ENCODE data around the gene TUBGCP2.
A peak's percentile ranks its signal among the peaks of the same experiment; 100 is the strongest.

TUBGCP2 gene

GRCh38 chr10:133308421-133309099 is at the start of gene TUBGCP2, which contains the start of gene ZNF511:
Gene TUBGCP2 (minus strand): TSS chr10:133308872. CDS start chr10:133302941, 5,931 bp downstream.
Gene ZNF511 (plus strand): TSS chr10:133308914. CDS start chr10:133308944, 30 bp downstream.
- DNase-seq (ENCODE audit: low spot score), result peak; percentile 85

GRCh38 chr10:133357285-133358161 is 48.9 kb upstream of the TUBGCP2 start, which contains the start of gene FUOM:
Gene FUOM (minus strand): TSS chr10:133358019. CDS start chr10:133358007, 12 bp downstream.
- peak; percentile 90 for DNase-seq (ENCODE audit: low spot score)

- no peak for DNase-seq (ENCODE audit: low spot score)
These were observed 48.0 kb upstream of the TUBGCP2 start for GRCh38 chr10:133356549-133357284.

GRCh38 chr10:133355991-133356390 is 47.3 kb upstream of the TUBGCP2 start:
- DNase-seq (ENCODE audit: low spot score), result no peak

- DNase-seq (ENCODE audit: low spot score), result no peak
These were observed 46.6 kb upstream of the TUBGCP2 start for GRCh38 chr10:133355266-133355665.

- DNase-seq (ENCODE audit: low spot score), result no peak
These were observed 46.1 kb upstream of the TUBGCP2 start for GRCh38 chr10:133354672-133355240.

- DNase-seq (ENCODE audit: low spot score), result no peak
These were observed 45.4 kb upstream of the TUBGCP2 start for GRCh38 chr10:133353988-133354605.

- DNase-seq (ENCODE audit: low spot score), result no peak
These were observed 44.7 kb upstream of the TUBGCP2 start for GRCh38 chr10:133353202-133353959.

- DNase-seq (ENCODE audit: low spot score), result no peak
These were observed 43.0 kb upstream of the TUBGCP2 start for GRCh38 chr10:133351408-133352318.

- DNase-seq (ENCODE audit: low spot score), result no peak
These were observed 42.3 kb upstream of the TUBGCP2 start for GRCh38 chr10:133350950-133351329.

- no peak for DNase-seq (ENCODE audit: low spot score)
These were observed 41.7 kb upstream of the TUBGCP2 start for GRCh38 chr10:133350283-133350949.

GRCh38 chr10:133349577-133350011 is 40.9 kb upstream of the TUBGCP2 start:
- no peak for DNase-seq (ENCODE audit: low spot score)

- no peak for DNase-seq (ENCODE audit: low spot score)
These were observed 40.5 kb upstream of the TUBGCP2 start for GRCh38 chr10:133349160-133349568.

GRCh38 chr10:133347710-133348517 is 39.2 kb upstream of the TUBGCP2 start:
- DNase-seq (ENCODE audit: low spot score), result peak; percentile 80

GRCh38 chr10:133346413-133346812 is 37.7 kb upstream of the TUBGCP2 start:
- DNase-seq (ENCODE audit: low spot score), result no peak

- DNase-seq (ENCODE audit: low spot score), result no peak
These were observed 35.6 kb upstream of the TUBGCP2 start for GRCh38 chr10:133344236-133344635.

GRCh38 chr10:133343558-133343957 is 34.9 kb upstream of the TUBGCP2 start:
- no peak for DNase-seq (ENCODE audit: low spot score)

GRCh38 chr10:133342942-133343341 is 34.3 kb upstream of the TUBGCP2 start:
- DNase-seq (ENCODE audit: low spot score), result no peak

All from HuH-7 (cell line).